GM19023 (cell line): Measurements from ENCODE around the gene NTM.

Experiments
- ATAC-seq: cut with Tn5 transposase; IDR thresholded peaks from one replicate; pipeline ENCODE4 v1.9.1; 2021; ENCODE audit warnings: mild to moderate bottlenecking, moderate library complexity; ENCODE audit not compliant: unreplicated experiment

Gene NTM

DNA sequence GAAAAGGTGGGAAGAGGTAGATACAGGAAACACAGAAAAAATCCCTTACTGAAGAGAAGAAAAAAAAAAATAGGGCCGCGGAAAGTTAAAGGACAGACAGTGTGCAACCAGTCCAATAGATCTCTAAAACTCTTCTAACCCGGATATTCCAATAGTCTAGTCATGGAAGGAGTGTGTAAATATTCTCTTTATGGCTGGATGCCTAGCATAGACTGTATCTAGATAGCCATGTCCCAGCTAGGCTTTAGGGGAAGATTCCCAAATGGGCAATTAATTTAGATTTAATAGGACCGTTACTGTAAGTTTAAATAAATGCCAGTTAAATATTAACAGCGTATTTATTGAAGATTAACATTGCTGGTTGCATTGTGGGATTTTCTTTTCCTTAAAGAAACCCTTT lies 532.7 kb downstream of the NTM start:
- ATAC-seq, result no peak

DNA sequence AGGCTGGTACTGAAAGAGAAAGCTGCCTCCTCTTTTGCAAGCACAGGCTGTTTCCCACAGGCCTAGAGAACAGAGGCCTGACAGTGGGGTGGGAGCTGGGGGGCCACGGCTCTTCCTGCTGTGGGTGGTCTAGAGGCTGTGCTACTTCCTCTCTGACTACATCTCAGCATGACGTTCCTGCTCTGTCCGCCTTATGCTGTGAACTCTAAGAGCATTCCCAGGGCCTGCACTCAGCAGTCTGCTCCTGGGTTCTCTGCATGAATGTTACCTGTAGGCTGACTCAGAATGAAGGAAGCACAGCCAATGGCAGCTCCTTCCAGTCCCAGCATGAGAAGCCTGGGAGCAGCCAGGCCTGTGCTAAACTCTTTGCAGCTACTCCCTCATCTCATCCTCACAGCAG lies 534.3 kb downstream of the NTM start:
- ATAC-seq, result no peak

DNA sequence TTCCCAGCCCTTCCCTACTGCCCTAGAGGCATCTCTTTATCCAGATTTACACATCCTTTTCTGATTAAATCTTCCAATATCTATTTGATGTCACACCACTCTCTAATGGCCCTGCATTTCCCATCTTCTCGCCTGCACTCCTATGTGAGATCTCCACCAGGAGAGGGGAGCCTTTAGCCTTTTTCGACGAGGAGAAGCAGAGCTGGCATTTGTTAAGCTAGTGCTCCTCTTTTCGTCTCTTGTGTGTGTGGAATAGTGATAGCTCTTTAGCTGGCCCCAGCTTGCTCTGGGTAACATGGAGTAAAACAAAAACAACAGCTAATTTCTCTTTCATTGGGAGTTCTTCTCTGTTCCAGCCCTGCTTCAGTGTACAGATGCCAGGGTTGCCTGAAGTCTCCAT lies 536.5 kb downstream of the NTM start:
- no peak for ATAC-seq

DNA sequence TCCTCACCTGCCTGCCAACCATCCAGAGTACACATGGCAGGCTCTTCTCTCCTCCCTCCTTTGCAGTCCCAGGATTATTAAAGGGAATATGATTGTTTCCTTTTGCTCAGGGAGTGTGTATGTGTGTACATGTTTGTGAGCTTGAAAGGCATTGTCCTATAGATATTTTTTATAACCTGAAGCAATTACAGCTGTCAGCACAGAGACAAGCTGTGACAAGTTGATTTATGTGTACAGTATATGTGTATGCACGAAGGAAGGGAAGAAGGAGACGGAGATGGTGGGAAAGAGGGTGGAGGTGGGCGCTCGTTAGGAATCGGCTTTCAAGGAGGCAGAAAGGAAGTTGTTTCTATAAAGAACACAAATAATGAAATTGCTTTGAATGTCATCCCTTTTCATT lies 537.0 kb downstream of the NTM start:
- no peak for ATAC-seq

DNA sequence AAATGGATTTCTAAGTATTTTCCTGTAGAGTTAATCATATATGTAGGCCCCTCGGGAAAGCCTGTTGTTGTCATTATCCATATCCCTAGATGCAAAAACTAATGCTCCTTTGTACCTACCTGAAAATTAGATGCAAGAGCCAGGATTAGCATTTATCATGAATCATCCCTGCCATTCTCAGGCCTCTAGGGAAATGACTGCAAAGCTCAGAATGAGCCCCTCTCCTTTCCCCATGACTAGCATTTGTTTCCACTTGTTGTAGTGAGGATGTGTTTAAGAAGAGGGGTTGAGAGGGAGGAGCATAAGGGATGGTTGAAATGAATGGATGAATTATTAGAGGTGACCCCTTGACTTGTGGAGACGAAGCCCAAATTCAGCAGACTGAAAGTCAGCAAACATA lies 537.9 kb downstream of the NTM start:
- ATAC-seq, result no peak

DNA sequence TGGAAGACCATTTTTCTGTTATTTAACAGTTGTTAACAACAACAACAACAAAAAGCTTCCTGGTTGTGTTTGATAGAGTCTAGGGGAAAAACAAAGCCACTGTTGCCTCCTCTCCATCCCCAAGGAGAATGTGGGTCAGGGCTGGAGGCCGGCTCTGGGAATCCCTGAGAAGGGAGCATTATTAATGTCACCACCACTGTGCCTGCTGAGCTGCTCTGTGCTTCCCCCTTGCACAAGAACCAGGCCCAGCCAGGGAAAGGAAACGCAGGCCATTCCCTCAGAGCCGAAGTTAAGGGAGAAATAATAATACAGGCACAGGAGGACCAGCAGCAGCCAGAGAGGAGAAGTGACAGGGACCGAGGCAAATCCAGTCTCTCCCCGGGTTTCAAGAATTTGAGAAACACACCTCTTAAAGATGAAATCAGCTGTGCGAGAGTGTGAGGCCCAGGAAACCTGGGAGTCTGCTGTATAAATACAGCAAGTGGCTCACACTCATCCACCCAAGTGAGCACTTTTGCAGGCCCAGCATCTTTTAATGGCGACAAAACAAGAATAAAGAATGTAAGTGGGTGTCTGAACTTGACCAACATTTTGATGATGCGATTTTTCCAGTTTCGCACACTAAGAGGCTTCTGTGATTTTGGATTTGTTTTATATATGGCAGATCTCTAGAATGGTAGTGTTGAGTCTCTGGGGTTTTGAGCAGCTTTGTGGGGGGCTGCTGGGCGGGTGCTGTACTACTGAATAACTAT lies 539.2 kb downstream of the NTM start:
- ATAC-seq, result no peak

DNA sequence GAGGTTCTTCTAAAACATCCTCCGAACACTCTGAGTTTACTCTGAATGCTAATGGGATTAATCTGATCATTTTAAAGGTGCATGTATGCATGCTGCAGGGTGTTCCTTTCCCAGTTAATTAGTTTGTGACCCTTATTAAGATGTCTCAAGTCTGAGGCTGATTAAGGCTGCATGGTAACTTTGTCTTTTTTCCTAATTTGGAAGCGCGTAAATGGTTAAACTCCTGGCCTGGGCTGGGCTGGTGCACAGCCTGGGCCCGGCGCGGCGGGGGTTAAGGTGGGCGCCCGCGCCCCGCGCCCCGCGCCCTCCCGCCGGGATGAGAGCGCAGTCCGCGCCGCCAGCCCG lies 539.7 kb downstream of the NTM start:
- ATAC-seq, result no peak

DNA sequence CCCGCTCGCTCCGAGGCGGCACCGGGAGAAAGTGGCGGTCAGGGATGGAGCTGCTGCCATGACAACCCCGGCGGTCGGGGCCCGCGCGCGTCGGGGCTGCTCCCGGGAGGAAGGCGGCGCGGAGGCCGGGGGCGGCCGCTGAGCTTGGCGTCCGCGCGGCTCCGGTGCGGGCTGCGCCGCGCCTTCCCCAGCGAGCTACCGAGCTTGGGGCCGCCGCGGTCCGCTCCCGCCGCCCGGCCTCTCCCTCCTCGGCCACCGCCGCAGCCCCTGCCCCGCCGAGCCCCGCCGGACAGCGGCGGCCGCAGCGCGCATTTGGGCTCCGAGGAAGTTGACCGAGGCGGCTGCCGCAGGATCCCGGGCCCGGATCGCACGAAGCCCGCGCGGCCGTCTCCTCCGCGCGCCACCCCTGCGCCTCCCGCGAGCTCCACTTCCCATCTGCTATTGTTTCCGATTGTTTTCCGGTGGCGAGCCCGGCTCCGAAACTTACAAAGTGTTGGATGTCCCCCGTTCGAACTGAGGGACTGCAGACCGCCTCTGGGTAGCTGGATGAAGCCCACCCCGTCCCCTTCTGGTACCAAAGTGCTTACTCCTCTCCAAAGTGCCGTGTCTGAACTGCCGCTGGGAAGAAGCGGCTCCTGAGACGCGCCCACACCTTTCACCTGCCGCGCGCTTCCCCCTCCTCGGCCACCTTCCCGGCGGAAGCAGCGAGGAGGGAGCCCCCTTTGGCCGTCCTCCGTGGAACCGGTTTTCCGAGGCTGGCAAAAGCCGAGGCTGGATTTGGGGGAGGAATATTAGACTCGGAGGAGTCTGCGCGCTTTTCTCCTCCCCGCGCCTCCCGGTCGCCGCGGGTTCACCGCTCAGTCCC lies 540.3 kb downstream of the NTM start:
- ATAC-seq, result no peak

DNA sequence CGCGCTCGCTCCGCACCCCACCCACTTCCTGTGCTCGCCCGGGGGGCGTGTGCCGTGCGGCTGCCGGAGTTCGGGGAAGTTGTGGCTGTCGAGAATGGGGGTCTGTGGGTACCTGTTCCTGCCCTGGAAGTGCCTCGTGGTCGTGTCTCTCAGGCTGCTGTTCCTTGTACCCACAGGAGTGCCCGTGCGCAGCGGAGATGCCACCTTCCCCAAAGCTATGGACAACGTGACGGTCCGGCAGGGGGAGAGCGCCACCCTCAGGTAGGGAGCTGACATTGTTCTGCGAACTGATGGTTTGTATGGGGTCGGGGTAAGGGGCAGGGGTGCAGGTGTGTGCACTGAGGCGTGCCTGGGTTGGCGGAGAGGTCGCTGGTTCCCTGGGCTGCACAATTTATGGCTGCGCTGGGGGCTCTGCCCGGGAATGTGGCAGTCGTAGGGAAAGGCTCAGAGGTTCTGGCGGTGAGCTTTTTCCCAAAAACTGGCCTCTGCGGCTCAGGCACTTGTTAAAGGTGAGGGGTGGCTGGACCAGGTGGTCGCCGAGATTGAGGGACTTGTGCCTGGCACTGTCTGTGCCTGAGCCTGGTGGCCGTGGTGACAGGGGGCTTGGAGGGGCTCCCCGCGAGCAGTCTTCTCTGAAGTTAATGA lies 541.1 kb downstream of the NTM start:
- ATAC-seq, result peak; percentile 58

DNA sequence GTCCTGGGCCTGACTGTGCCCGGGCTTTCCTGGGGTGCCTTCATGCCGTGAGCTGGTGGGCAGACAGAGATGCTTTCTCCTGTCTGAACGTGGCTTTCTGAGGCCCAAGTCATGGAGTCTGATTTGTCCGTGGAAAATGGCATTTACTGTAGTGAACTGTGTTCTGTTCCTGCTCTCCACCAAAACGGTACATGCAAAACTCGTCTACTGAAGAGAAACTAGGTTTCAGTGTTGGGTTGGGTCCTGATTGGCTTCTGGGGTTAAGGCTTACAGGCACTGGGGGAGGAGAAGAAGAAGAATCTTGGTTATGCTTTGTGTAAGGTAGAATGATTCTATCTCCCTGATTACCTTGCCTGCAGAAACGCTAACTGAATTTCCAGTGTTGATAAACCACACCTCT lies 541.7 kb downstream of the NTM start:
- no peak for ATAC-seq

DNA sequence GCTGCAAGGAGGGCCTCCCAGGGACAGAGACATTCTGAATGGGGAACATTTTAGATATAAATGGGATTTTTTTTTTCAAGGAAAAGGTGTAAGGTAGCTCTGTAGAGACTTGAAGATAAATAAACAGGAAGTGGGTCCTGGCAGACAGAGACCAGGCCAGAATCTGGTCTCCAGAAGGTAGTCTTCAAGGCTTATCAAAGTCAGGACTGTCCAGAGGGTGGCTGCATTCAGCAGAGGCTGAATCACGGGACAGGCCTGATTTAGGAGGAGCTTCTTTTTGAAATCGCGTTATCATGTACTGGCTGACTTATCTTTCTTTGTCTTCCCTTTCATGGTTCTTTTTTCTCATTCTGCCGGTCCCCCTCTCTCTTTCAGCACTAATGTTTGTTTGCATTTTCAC lies 542.9 kb downstream of the NTM start:
- ATAC-seq, result no peak

DNA sequence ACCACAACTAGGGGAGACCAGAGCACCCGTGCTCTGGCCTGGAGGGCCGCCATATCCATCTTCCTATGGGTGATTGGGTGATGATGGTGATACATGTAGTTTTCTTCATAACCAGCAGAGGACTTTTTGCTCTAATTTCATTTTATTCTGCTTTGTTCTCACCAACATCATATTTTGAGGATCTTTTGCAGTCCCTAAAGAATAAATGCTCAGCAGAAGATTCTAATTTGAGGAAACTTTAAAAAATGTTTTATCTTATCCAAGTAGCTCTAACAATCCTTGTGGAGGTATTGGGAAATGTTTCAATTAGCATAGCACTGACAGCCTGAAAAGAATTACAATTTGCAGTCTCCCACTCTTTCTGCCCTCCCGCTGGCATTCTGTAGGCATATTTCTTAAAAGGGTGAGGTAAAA lies 544.0 kb downstream of the NTM start:
- ATAC-seq, result no peak

DNA sequence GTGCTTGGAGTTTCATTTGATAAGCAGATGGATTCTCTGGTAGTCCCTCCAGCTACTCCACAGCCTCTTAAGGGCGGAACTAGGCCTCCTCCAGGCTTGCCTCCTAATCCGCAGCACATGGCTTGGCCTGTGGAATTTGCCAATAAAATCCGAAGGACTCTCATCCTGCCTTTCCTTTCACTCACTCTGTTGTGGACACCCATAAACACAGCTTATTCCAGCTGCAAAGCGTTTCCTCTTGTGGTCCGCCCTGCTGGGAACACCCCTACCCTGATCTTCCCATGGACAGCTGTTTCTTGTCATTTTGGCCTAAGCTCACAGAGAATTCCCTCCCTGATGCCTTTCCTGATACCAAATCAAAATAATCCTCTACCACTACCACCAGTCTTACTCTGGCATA lies 546.2 kb downstream of the NTM start:
- no peak for ATAC-seq

DNA sequence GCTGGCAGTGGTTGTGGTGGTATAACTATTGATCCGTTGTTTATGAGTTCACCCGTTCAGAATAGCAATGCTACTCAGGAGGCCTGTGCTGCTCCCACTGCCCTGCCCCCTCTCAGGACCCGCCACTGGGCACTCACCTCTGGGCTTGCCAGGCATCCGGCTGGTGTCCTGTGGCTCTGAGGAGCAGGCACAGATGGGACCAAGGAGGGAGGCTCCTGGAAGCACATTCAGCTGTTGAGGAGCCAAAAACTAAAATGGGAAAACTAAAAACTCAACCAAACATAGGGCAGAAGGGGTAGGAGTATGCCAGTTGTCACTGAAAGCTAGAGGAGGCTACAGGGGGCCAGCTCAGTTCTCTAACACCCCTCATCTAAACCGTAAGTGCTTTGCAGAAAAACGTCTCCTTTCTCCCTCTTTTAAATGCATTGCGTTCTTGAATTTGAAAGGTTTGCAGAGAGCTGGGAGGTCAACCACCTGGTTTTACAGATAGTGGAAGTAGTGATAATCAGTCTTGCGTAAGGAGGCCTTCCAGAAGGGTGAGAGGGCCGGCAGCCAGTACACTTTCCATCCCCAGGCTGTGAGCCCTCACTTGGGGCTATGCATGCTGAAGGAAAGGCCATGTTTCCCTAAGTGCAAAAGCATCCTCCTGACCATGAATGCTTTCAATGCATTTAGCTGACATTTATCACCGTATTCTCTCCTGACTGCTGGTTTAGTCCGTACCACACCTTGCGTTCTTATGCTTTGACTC lies 547.4 kb downstream of the NTM start:
- no peak for ATAC-seq

DNA sequence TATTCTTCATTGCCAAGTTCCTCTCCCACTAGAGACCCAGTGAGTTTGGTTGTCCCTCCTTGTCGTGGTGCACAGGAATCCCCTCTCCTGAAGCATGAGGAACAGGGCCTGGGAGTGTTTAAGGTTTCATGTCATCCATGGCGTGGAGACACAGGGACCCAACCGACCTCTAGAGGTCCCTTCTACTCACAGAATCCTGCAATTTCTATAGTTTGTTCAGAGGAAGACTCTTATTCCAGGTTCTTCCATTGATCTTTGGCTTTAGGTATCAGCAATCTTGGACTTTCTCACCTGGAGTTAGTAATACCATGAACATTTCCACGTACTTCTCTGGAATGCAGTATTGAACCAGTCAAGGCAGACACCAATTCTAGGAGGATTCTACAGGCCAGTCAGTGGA lies 548.2 kb downstream of the NTM start:
- ATAC-seq, result no peak

DNA sequence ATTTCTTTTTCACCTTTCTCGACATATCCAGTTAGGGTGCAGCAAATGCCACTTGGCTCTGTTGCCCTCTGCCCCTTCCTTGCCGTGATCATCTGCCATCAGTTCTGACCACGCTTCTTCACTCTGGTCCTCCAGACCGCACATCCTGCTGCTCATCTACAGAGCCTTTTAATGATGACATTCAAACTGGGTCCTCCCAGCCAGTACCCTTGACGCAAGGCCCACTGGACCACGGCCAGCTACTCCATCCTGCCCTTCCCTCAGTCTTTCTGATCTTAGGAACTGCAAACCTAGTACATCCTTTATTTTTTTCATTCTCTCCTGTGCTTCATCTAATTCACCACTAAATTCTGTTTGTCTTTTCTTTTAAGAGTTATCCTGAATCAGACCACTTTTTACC lies 551.8 kb downstream of the NTM start:
- no peak for ATAC-seq

DNA sequence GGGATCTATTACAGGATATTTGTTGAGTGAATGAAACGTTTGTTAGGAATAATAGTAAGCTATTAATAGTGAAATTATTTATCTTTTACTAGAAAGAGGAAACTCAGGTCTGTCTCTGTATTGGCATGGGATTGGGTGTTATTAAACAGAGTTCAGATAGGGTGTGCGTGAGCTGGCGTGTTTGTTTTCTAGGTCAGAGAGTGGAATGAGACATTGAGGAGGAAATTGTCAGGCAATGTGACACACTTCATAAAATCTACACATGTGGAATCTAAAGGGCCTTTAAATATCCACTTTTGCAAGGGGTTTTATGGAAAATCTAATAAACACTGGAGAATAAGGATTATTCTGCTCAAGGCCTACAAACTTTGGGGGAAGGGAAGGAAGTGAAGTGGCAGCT lies 552.9 kb downstream of the NTM start:
- no peak for ATAC-seq

DNA sequence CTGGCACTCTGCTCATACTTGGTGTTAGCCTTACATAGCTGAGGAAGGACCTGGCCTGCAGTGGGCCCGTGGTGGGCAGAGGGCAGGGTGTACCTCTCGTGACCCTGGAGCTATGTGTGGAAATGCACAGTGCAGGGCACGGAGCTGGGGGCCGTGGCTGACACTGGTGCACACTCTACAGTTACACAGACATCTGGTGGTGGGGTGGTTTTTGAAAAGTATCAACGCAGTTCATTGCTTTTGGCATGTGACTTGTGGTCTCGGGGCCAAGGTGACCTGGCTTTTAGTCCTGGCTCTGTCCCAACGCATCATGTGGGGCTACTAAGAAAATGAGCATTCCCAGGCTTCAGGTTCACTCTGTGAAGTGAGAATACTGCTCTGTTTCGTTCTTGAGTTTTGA lies 553.6 kb downstream of the NTM start:
- ATAC-seq, result no peak

DNA sequence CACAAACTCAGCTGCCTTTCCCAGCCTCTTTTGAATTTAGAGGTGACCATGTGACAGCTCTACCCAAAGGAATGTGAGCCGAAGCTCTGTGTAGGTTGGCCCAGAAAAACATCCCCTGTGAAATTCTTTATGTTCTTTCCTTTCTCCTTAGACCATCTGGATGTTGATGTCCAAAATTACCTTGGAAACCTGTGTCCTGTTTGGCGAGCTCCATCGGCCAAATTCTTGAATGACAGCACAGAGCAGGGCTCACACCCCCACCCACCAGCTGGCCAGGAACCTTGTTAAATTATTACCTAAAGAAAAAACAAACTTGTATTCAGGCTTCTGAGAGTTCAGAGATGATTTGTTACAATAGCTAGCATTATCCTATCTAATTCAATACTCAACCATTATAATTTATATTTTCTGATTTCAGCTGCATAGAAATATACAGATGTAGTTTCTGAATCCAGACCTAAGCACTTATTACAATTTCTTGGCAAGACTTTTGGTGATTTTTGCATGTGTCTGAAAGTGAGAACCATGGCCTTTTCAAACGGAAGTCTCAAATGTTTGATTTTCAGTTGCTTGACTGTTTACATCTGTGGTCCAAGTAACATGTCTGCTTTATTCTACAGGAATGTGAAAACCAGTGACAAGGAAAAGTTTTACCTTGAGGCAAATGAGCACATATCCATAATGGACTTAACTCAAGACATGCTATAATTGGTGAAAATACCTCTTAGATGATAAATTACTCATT lies 554.2 kb downstream of the NTM start:
- ATAC-seq, result no peak

DNA sequence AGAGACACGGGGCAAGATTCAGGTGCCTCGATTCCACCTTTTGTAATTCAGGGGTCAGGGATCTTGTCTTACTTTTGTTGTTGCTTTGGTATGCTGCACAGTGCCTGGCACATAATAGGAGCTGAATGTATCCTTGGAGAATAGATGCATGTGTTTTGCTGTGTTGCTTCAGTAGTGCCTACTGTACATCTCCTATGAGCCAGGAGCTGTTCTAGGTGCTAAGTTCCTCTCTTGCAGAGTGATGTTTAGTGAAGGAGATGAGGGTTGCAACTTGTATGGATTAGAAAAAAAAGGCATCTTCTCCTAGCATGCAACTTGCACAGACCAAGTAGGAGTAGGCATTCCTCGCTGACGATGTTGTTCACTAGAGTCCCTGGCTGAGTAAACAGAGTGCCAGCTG lies 555.4 kb downstream of the NTM start:
- ATAC-seq, result no peak

DNA sequence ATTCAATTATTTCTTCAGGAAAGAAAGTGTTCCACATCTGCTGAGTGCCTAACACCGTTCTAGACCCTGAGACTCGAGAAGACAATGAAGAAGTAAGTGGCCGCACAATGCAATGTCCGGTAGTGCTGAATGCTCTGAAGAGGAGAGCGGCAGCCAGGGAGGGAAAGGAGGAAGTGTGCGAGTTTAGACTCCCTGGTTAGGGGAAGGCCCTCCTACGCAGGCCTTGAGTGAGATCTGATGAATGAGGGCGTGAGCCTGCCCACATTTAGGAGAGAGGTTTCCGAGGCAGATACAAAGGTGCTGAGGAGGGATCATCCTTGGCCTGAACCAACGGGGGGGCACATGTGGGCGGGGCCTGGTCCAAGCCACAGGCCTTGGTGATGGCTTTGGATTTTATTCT lies 558.6 kb downstream of the NTM start:
- ATAC-seq, result no peak
